HL-60 (cell line): ENCODE data around the gene RIMKLA.

ENCODE experiments used
- CTCF ChIP-seq: IDR thresholded peaks from one replicate; pipeline ENCODE4 v1.5.1; 2011; ENCODE audit warnings: low read length, control low read depth, inconsistent platforms; ENCODE audit not compliant: insufficient read depth
- GABPA ChIP-seq: IDR thresholded peaks from 2 replicates; pipeline ENCODE4 v1.6.1; 2012; ENCODE audit warnings: low read depth
- POLR2AphosphoS5 ChIP-seq: IDR thresholded peaks from 2 replicates; pipeline ENCODE4 v1.6.1; 2012; ENCODE audit warnings: low read depth
- REST ChIP-seq: IDR thresholded peaks from 2 replicates; pipeline ENCODE4 v1.6.1; 2012; ENCODE audit warnings: low read depth; ENCODE audit not compliant: insufficient replicate concordance
- SPI1 ChIP-seq: IDR thresholded peaks from 2 replicates; pipeline ENCODE4 v1.6.1; 2012; ENCODE audit warnings: low read depth, mild to moderate bottlenecking, borderline replicate concordance

GRCh38 chr1:42380586-42381279 lies at the start of gene RIMKLA:
- no peak for TF ChIP-seq REST
- TF ChIP-seq CTCF = no peak
- no peak for TF ChIP-seq POLR2AphosphoS5
- no peak for TF ChIP-seq GABPA
- TF ChIP-seq SPI1 = no peak
